ENCODE data around the gene PPP1R10. TPM values are rescaled to one million over a fixed set of nuclear protein-coding genes. Genes with fewer than 3 reads are reported as not detected.

Gene PPP1R10
- total and polyA plus RNA-seq, 10 donors, result 13.5 to 86.2 (median 67.2) TPM

GRCh38 chr6:30645989-30646388 is 28.9 kb upstream of the PPP1R10 start:
- Histone ChIP-seq H3K27ac (no peak overlapping the region), H3K36me3 (peaks cover 0 to 57% (median 6%) of the 10 kb centered on the region in 6 donors), H3K27me3 (replicated peaks in 1 of 7) (no peaks in the 10 kb centered on the region), H3K4me3 (no peak overlapping the region), H3K9me3 (no peaks in the 10 kb centered on the region), H3K4me1 (peaks cover 12 to 57% (median 25%) of the 10 kb centered on the region in 6 donors)
- no peak for DNase-seq
- TF ChIP-seq POLR2AphosphoS5 (IDR thresholded peaks at IDR 0.05), result no peak
- TF ChIP-seq CTCF (IDR thresholded peaks at IDR 0.05 in 8 of 11, conservative IDR thresholded peaks at IDR 0.05 in 3 of 11), result no peak
- TF ChIP-seq POLR2A (IDR thresholded peaks at IDR 0.05), result no peak
- intact Hi-C loops (cut with DNase I; ENCODE audit: low total_unique reads), result no loop called here
- WGBS, 5 donors, result 75 to 88% (median 85%) methylated on average over 1 of the region's 1 CpG

GRCh38 chr6:30644769-30645168 is 27.7 kb upstream of the PPP1R10 start:
- TF ChIP-seq CTCF (IDR thresholded peaks at IDR 0.05 in 8 of 11, conservative IDR thresholded peaks at IDR 0.05 in 3 of 11) (no peak), POLR2A (IDR thresholded peaks at IDR 0.05) (no peak), POLR2AphosphoS5 (IDR thresholded peaks at IDR 0.05) (no peak)
- Histone ChIP-seq H3K27ac (no peak overlapping the region), H3K4me1 (peaks cover 12 to 57% (median 25%) of the 10 kb centered on the region in 6 donors), H3K27me3 (replicated peaks in 1 of 7) (no peaks in the 10 kb centered on the region), H3K36me3 (peaks cover 0 to 57% (median 8%) of the 10 kb centered on the region in 6 donors), H3K9me3 (no peaks in the 10 kb centered on the region), H3K4me3 (no peak overlapping the region)
- 67 to 82% (median 76%) methylated on average over 5 of the region's 5 CpGs for WGBS, 5 donors
- DNase-seq, result no peak
- intact Hi-C loops (cut with DNase I; ENCODE audit: low total_unique reads), result no loop called here

GRCh38 chr6:30643656-30644055 is 26.6 kb upstream of the PPP1R10 start:
- Histone ChIP-seq H3K36me3 (peaks cover 0 to 51% (median 8%) of the 10 kb centered on the region in 6 donors), H3K4me3 (no peak overlapping the region), H3K4me1 (peaks cover 12 to 49% (median 22%) of the 10 kb centered on the region in 6 donors), H3K27ac (peak overlapping the region in 1 of 8 donors; percentile 31), H3K27me3 (replicated peaks in 1 of 7) (no peaks in the 10 kb centered on the region), H3K9me3 (no peaks in the 10 kb centered on the region)
- WGBS, 5 donors, result 95 to 100% (median 96%) methylated on average over 2 of the region's 2 CpGs
- DNase-seq, result no peak
- intact Hi-C loops (cut with DNase I; ENCODE audit: low total_unique reads), result no loop called here
- no peak for TF ChIP-seq POLR2AphosphoS5 (IDR thresholded peaks at IDR 0.05)
- TF ChIP-seq CTCF (IDR thresholded peaks at IDR 0.05 in 8 of 11, conservative IDR thresholded peaks at IDR 0.05 in 3 of 11), result no peak
- no peak for TF ChIP-seq POLR2A (IDR thresholded peaks at IDR 0.05)

GRCh38 chr6:30641048-30641447 is 24.0 kb upstream of the PPP1R10 start:
- 28 to 56% (median 47%) methylated on average over 1 of the region's 1 CpG for WGBS, 5 donors
- Histone ChIP-seq H3K4me3 (no peak overlapping the region), H3K27ac (no peak overlapping the region), H3K36me3 (peaks cover 0 to 69% (median 8%) of the 10 kb centered on the region in 6 donors), H3K27me3 (replicated peaks in 1 of 7) (no peaks in the 10 kb centered on the region), H3K4me1 (peaks cover 0 to 27% (median 4%) of the 10 kb centered on the region in 6 donors), H3K9me3 (no peaks in the 10 kb centered on the region)
- no peak for TF ChIP-seq POLR2AphosphoS5 (IDR thresholded peaks at IDR 0.05)
- no peak for TF ChIP-seq POLR2A (IDR thresholded peaks at IDR 0.05)
- TF ChIP-seq CTCF (IDR thresholded peaks at IDR 0.05 in 8 of 11, conservative IDR thresholded peaks at IDR 0.05 in 3 of 11), result no peak
- intact Hi-C loops (cut with DNase I; ENCODE audit: low total_unique reads), result no loop called here
- DNase-seq, result no peak
